NCI-H2107 (cell line): Measurements from ENCODE around the gene IPCEF1.
A peak's percentile ranks its signal among the peaks of the same experiment; 100 is the strongest.

Source experiments
- DNase-seq: peaks from one replicate; lab custom pipeline; 2025; lab: John Stamatoyannopoulos, UW

IPCEF1 gene

GRCh38 chr6:154159126-154159525, 197.5 kb downstream of the IPCEF1 start:
- DNase-seq: no peak

GRCh38 chr6:154157706-154158105, 198.9 kb downstream of the IPCEF1 start:
- DNase-seq: no peak

- no peak for DNase-seq
These were observed 199.5 kb downstream of the IPCEF1 start for GRCh38 chr6:154157082-154157481.

- DNase-seq: peak; percentile 80
These were observed 200.3 kb downstream of the IPCEF1 start for GRCh38 chr6:154156135-154156896.

- peak; percentile 51 for DNase-seq
These were observed 202.1 kb downstream of the IPCEF1 start for GRCh38 chr6:154154389-154154967.

GRCh38 chr6:154143753-154144152, 212.8 kb downstream of the IPCEF1 start:
- no peak for DNase-seq

GRCh38 chr6:154140743-154141142, 215.9 kb downstream of the IPCEF1 start:
- DNase-seq: no peak

GRCh38 chr6:154139892-154140291, 216.7 kb downstream of the IPCEF1 start:
- no peak for DNase-seq

- no peak for DNase-seq
These were observed 217.8 kb downstream of the IPCEF1 start for GRCh38 chr6:154138793-154139192.

- no peak for DNase-seq
These were observed 222.0 kb downstream of the IPCEF1 start for GRCh38 chr6:154134471-154135147.

- DNase-seq: peak; percentile 2
These were observed 228.9 kb downstream of the IPCEF1 start for GRCh38 chr6:154127657-154128056.

- no peak for DNase-seq
These were observed 231.2 kb downstream of the IPCEF1 start for GRCh38 chr6:154125421-154125820.

- no peak for DNase-seq
These were observed 233.2 kb downstream of the IPCEF1 start for GRCh38 chr6:154123155-154123956.

- no peak for DNase-seq
These were observed 234.2 kb downstream of the IPCEF1 start for GRCh38 chr6:154122195-154122925.

- DNase-seq: no peak
These were observed 239.1 kb downstream of the IPCEF1 start for GRCh38 chr6:154117485-154117884.

GRCh38 chr6:154113392-154113791, 243.2 kb downstream of the IPCEF1 start:
- DNase-seq: no peak

- no peak for DNase-seq
These were observed 244.3 kb downstream of the IPCEF1 start for GRCh38 chr6:154112181-154112809.

GRCh38 chr6:154111025-154111424, 245.6 kb downstream of the IPCEF1 start:
- no peak for DNase-seq

GRCh38 chr6:154106251-154106650, 250.4 kb downstream of the IPCEF1 start:
- no peak for DNase-seq
